IMR-90 (cell line): Measurements from ENCODE around the gene IQCC. TPM values are rescaled to one million over a fixed set of nuclear protein-coding genes. Genes with fewer than 3 reads are reported as not detected.

Experiments used
- ATAC-seq: fragments of 200-7000 bp; cut with Tn5 transposase; 2 replicates; pipeline ENCODE4 v1.9.1; 2020; ENCODE audit warnings: low read depth, mild to moderate bottlenecking, moderate library complexity
- BruUV-seq: library from RNA; stranded (reverse); fragments of 400-500 nt; replicated peaks from 2 replicates; lab custom pipeline; 2021; lab: Mats Ljungman, UMichigan
- CTCF ChIA-PET: fragments of 300-600 bp; formaldehyde crosslinking; extraction: SDS; loops from one replicate; lab custom pipeline; 2021; ENCODE audit warnings: antibody characterized with exemption; lab: Yijun Ruan, JAX
- POLR2A ChIA-PET: fragments of 300-600 bp; sonication (Branson Sonifier 250); formaldehyde crosslinking; loops from one replicate; lab custom pipeline; 2022; ENCODE audit warnings: antibody characterized with exemption; ENCODE audit not compliant: unreplicated experiment; lab: Charles Lee
- DNase-seq: peaks from one replicate; pipeline ENCODE4 v3.0.0; 2013
- H2AFZ ChIP-seq: replicated peaks from 2 replicates; pipeline ENCODE3; 2013; ENCODE audit warnings: low read length, mild to moderate bottlenecking; ENCODE audit not compliant: poor library complexity
- H2AK5ac ChIP-seq: 2 replicates; pipeline ENCODE4 v1.6.1; 2013; ENCODE audit warnings: low read depth, low read length, inconsistent platforms
- H2AK9ac ChIP-seq: replicated peaks from 2 replicates; pipeline ENCODE3; 2013; ENCODE audit warnings: mild to moderate bottlenecking, low read depth, low read length, moderate library complexity; ENCODE audit not compliant: poor library complexity
- H2BK120ac ChIP-seq: 2 replicates; pipeline ENCODE4 v1.6.1; 2013; ENCODE audit warnings: low read depth, low read length, inconsistent platforms
- H2BK15ac ChIP-seq: 3 replicates; pipeline ENCODE4 v1.6.1; 2013; ENCODE audit warnings: low read depth, low read length, inconsistent platforms
- H2BK20ac ChIP-seq: 2 replicates; pipeline ENCODE4 v1.6.1; 2013; ENCODE audit warnings: low read depth, mild to moderate bottlenecking, inconsistent platforms, low read length, moderate library complexity
- H2BK5ac ChIP-seq: 2 replicates; pipeline ENCODE4 v1.6.1; 2013; ENCODE audit warnings: mild to moderate bottlenecking, low read depth, low read length, inconsistent platforms; ENCODE audit not compliant: poor library complexity, severe bottlenecking
- H3K14ac ChIP-seq: replicated peaks from 2 replicates; pipeline ENCODE4 v1.6.1; 2013; ENCODE audit warnings: low read depth, low read length, inconsistent platforms
- H3K18ac ChIP-seq: 2 replicates; pipeline ENCODE4 v1.6.1; 2013; ENCODE audit warnings: low read depth, low read length, control low read depth
- H3K23ac ChIP-seq: 2 replicates; pipeline ENCODE4 v1.6.1; 2013; ENCODE audit warnings: low read depth, low read length, inconsistent platforms
- H3K27ac ChIP-seq: 2 replicates; pipeline ENCODE4 v1.5.1; 2013; ENCODE audit warnings: mild to moderate bottlenecking, control low read depth, low read length; ENCODE audit not compliant: insufficient read depth
- H3K27me3 ChIP-seq: 2 replicates; pipeline ENCODE4 v1.6.1; 2013; ENCODE audit warnings: low read length; ENCODE audit not compliant: control insufficient read depth, insufficient read depth
- H3K36me3 ChIP-seq: 2 replicates; pipeline ENCODE4 v1.6.1; 2013; ENCODE audit warnings: low read length, mixed read lengths; ENCODE audit not compliant: control insufficient read depth, insufficient read depth
- H3K4ac ChIP-seq: 2 replicates; pipeline ENCODE4 v1.6.1; 2013; ENCODE audit warnings: low read depth, low read length, inconsistent platforms
- H3K4me1 ChIP-seq: 2 replicates; pipeline ENCODE4 v1.6.1; 2013; ENCODE audit warnings: low read length, mixed read lengths; ENCODE audit not compliant: control insufficient read depth, insufficient read depth
- H3K4me2 ChIP-seq: 2 replicates; pipeline ENCODE4 v1.6.1; 2013; ENCODE audit warnings: low read depth, mild to moderate bottlenecking, control low read depth, low read length, moderate library complexity
- H3K4me3 ChIP-seq: 2 replicates; pipeline ENCODE4 v1.5.1; 2013; ENCODE audit warnings: low read depth, mild to moderate bottlenecking, control low read depth, low read length, moderate library complexity; ENCODE audit not compliant: insufficient read depth
- H3K56ac ChIP-seq: 2 replicates; pipeline ENCODE4 v1.6.1; 2013; ENCODE audit warnings: low read length, inconsistent platforms; ENCODE audit not compliant: insufficient read depth; ENCODE audit errors: extremely low read depth
- H3K79me1 ChIP-seq, 2 experiments: 2 replicates each; pipeline ENCODE4 v1.6.1; 2013; ENCODE audit warnings: low read length in 2 of 2, inconsistent platforms in 1 of 2, low read depth in 1 of 2
- H3K9ac ChIP-seq: 2 replicates; pipeline ENCODE4 v1.6.1; 2013; ENCODE audit warnings: low read depth, low read length, control low read depth
- H3K9me1 ChIP-seq: 2 replicates; pipeline ENCODE4 v1.6.1; 2013; ENCODE audit warnings: low read length, inconsistent platforms; ENCODE audit not compliant: insufficient read depth
- H3K9me3 ChIP-seq: 2 replicates; pipeline ENCODE4 v1.6.1; 2013; ENCODE audit warnings: low read length; ENCODE audit not compliant: control insufficient read depth, insufficient read depth
- H4K20me1 ChIP-seq: 2 replicates; pipeline ENCODE4 v1.6.1; 2013; ENCODE audit warnings: low read length, inconsistent platforms; ENCODE audit not compliant: insufficient read depth
- H4K5ac ChIP-seq: 2 replicates; pipeline ENCODE4 v1.6.1; 2013; ENCODE audit warnings: mild to moderate bottlenecking, low read depth, low read length, control low read depth
- H4K8ac ChIP-seq, 2 experiments: 2 replicates each; pipeline ENCODE4 v1.6.1; 2013; ENCODE audit warnings: low read depth in 2 of 2, low read length in 2 of 2, control low read depth in 1 of 2, inconsistent platforms in 1 of 2
- H4K91ac ChIP-seq: 2 replicates; pipeline ENCODE4 v1.6.1; 2013; ENCODE audit warnings: low read depth, low read length, inconsistent platforms; ENCODE audit not compliant: insufficient read depth
- MAFK ChIP-seq: IDR thresholded peaks from 2 replicates; pipeline ENCODE4 v1.6.1; 2012; ENCODE audit warnings: low read depth, low read length, improper control_type of control experiment
- WGBS, 2 experiments: methylation state at CpG; one replicate each; pipeline versions ENCODE4 v1.1.5 to v1.1.7; 2013; ENCODE audit warnings: missing lambda C conversion rate in 2 of 2; ENCODE audit not compliant: insufficient read length in 1 of 2; ENCODE audit errors: extremely low coverage in 2 of 2; 5-methylcytosine and 5-hydroxymethylcytosine counted together
- dilution Hi-C: fragments of 300-500 bp; cut with HindIII; formaldehyde crosslinking; loops from one replicate; pipeline ENCODE4 v1.14.3; 2018; ENCODE audit warnings: low sequenced_read_pairs; ENCODE audit not compliant: unreplicated experiment
- in situ Hi-C: fragments of 300-500 bp; cut with MboI; formaldehyde crosslinking; loops from 3 replicates; pipeline ENCODE4 v1.14.3; 2019; ENCODE audit warnings: low sequenced_read_pairs, inconsistent platforms, mixed read lengths
- intact Hi-C: fragments of 100-400 bp; cut with micrococcal nuclease; formaldehyde crosslinking; loops from 2 replicates; pipeline ENCODE4 v1.10.0; 2022
- polyA plus RNA-seq, 3 experiments: library from polyadenylated mRNA; depleted of rRNA; stranded (reverse); fragments of >200 nt; gene quantifications; 2 replicates each; pipeline ENCODE4 v1.2.3, GENCODE V29; 2012; ENCODE audit warnings: low replicate concordance in 1 of 3
- total RNA-seq: library from RNA; depleted of rRNA; stranded (reverse); fragments of >200 nt; gene quantifications from 2 replicates; pipeline ENCODE4 v1.2.3, GENCODE V29; 2012

IQCC gene
- total and polyA plus RNA-seq, 2 of the 4 experiments (the other 2 are of a cell fraction): 1.6 to 2.2 TPM

GRCh38 chr1:32186077-32186476 lies 19.4 kb upstream of the IQCC start:
- H3K14ac ChIP-seq: 0 out of 2 replicates have a peak overlapping the region, but pooled peaks have one; percentile 23
- no peak overlapping the region for H2BK20ac ChIP-seq
- H2BK15ac ChIP-seq: no peak overlapping the region
- H3K4me2 ChIP-seq: no peak overlapping the region
- peak overlapping the region; percentile 52; the same call in 1 of the 2 replicates for H3K23ac ChIP-seq
- 84% methylated on average over 2 of the region's 2 CpGs; no CpG with 5 or more reads in 1 of the 2 experiments for WGBS, 2 experiments
- BruUV-seq: no TSS peak
- H3K56ac ChIP-seq: no peak overlapping the region
- H2BK120ac ChIP-seq: peak overlapping the region; percentile 14; the same call in 1 of the 2 replicates
- no peak overlapping the region; a peak in 1 of 4 replicates for H4K8ac ChIP-seq
- no peaks in the 10 kb centered on the region for H3K27me3 ChIP-seq
- 0 out of 2 replicates have a peak overlapping the region, but pooled peaks have one; percentile 15 for H4K91ac ChIP-seq
- peaks cover 46% of the 10 kb centered on the region for H4K20me1 ChIP-seq
- in situ Hi-C loops: no loop called here
- H3K18ac ChIP-seq: no peak overlapping the region
- no peak overlapping the region for H2AFZ ChIP-seq
- intact Hi-C loops: no loop called here
- peaks cover 20% of the 10 kb centered on the region for H3K4me1 ChIP-seq
- H2AK9ac ChIP-seq: no peak overlapping the region
- peak overlapping the region; percentile 57 for H2BK5ac ChIP-seq
- H3K27ac ChIP-seq: peak overlapping the region; percentile 77; the same call in 1 of the 2 replicates
- dilution Hi-C loops: no loop called here
- H3K9me3 ChIP-seq: no peaks in the 10 kb centered on the region
- H4K5ac ChIP-seq: no peak overlapping the region
- POLR2A ChIA-PET: no interaction called here
- H3K4ac ChIP-seq: peak overlapping the region; percentile 60
- peaks cover 10% of the 10 kb centered on the region; the same call in 1 of the 2 replicates for H3K9me1 ChIP-seq
- DNase-seq (no peak), ATAC-seq (no peak)
- no peak overlapping the region for H2AK5ac ChIP-seq
- H3K36me3 ChIP-seq: peaks cover 72% of the 10 kb centered on the region
- H3K9ac ChIP-seq: no peak overlapping the region
- peaks cover 35 to 70% of the 10 kb centered on the region in 2 experiments for H3K79me1 ChIP-seq
- CTCF ChIA-PET: no interaction called here
- H3K4me3 ChIP-seq: no peak overlapping the region
- no peak for TF ChIP-seq MAFK
